GF-D8 (cell line): ENCODE results near the gene PKD1.
"Not testable (repeated sequence)": the region's sequence is repeated elsewhere in the genome, so short reads cannot be mapped to it uniquely, and the experiment has no call there.

ENCODE experiments used
- DNase-seq: peaks from one replicate; lab custom pipeline; 2025; lab: John Stamatoyannopoulos, UW

Gene PKD1

GRCh38 chr16:2107121-2107790 is 28.4 kb downstream of the PKD1 start:
- not testable (repeated sequence) for DNase-seq

DNA sequence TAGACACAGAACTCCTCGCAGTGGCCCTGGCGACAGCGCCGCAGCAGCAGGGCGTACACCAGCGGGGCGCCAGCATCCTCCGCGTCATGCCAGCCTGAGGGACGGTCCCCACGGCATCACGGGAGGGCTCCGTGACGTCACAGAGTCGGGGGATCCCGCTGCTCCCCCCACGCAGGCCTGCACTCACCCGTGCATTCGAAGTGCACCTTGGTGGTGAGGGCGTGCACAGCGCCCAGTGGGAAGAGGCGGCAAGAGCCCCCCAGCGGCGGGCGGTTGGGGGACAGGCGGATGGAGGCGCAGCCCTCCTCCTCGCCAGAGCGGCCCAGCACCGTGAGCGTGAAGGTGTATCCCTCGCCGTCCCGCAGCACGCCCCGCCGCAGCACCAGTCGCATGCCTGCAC is 29.5 kb downstream of the PKD1 start:
- DNase-seq, result not testable (repeated sequence)

DNA sequence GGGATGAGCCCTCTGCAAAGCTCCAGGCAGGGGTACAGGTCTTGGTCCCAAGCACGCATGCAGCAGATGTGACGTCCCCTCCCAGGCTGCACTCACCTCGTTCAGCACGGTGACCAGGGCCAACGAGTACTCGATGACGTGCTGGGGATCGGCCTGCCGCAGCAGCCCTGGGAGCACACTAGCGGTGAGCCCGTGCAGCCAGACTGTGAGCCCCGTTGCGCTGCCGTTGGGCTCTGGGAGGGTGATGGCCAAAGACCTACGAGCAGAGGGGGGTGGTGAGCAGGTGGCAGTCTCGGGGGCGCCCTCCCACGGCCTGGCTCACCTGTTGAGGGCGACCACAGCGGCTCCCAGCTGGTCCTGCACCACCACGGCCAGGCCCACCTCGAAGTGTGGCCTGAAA is 29.9 kb downstream of the PKD1 start:
- DNase-seq, result not testable (repeated sequence)

DNA sequence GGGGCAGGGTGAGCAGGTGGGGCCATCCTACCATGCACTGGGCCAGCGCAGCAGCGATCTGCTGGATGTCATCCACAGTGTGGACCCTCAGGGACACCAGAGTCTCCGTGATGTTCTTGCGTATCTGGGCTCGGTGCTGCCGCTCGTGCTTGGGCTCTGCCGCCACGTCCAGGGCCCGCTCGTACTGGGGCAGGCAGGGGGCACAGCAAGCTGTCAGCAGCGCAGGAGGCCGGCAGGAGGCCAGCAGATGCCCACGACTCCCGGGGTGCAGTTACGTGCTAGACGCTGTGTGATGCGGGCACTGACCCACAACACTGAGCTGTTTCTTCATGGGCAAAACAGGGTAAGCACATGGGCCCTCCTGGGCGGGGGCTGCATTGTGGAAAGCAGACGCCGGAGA is 30.4 kb downstream of the PKD1 start:
- DNase-seq, result not testable (repeated sequence)

DNA sequence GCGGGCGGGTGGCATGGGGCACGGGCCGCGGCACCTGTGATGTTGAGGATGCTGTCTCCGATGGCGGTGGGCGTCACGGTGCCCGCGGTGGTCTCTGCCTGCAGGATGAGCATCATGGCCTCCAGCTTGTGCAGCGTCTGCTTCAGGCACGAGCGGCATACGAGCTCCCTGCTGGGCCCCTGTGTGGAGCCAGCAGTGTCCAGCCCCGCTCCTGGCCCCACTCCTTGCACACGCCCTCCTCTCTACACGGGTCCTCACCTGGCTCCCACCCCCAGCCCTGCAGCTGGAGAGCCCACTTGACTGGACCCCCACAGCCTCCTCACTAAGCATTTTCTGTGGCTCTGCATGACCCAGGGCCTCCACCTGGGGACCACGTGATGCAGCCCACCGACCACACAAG is 31.2 kb downstream of the PKD1 start:
- not testable (repeated sequence) for DNase-seq

DNA sequence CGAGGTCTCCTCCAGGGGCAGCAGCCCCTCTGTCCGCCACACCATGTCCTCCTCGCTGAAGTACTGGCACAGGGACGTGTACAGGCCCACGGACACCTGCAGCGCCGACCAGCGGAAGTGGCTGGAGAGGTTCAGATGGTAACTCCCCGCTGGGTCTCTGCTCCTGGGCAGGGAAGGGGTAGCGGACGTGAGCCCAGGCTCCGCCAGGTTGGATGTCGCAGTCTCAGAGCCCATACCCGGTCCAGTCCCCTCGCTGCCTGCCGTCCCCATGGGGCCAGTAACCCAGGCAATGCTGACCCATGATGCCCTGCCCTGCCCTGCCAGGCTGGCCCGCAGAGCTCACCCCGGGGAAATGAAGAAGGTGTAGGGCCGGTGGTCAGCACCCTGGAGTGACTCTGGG is 33.2 kb downstream of the PKD1 start:
- DNase-seq, result no peak

- DNase-seq, result not testable (repeated sequence)
Observed at GRCh38 chr16:2101581-2101980, 34.1 kb downstream of the PKD1 start.

GRCh38 chr16:2097689-2098088 is 38.0 kb downstream of the PKD1 start:
- DNase-seq, result not testable (repeated sequence)

- DNase-seq, result no peak
Observed at GRCh38 chr16:2096853-2097595, 38.7 kb downstream of the PKD1 start.

GRCh38 chr16:2095918-2096582 is 39.6 kb downstream of the PKD1 start:
- no peak for DNase-seq

- DNase-seq, result no peak
Observed at GRCh38 chr16:2095315-2095853, 40.3 kb downstream of the PKD1 start.

- no peak for DNase-seq
Observed at GRCh38 chr16:2093793-2094192, 41.9 kb downstream of the PKD1 start.

DNA sequence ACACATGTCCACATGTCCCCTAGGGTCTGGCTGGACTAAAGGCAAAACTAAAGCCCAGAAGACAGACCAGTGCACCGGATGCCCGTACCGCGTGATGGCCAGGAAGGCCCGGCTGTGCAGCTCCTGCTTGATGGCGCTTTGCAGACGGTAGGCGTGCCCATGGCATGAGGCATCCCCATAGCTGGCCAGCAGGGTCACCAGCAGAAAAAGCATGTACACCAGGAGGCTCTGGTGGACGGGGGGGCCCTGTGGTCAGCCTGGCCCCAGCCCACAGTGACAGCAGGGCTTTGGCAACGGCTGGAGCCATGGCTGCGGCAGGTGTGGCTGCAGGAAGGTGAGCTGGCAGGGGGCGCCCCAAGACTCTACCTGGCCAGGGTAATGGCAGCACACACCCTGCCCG is 42.8 kb downstream of the PKD1 start:
- no peak for DNase-seq

DNA sequence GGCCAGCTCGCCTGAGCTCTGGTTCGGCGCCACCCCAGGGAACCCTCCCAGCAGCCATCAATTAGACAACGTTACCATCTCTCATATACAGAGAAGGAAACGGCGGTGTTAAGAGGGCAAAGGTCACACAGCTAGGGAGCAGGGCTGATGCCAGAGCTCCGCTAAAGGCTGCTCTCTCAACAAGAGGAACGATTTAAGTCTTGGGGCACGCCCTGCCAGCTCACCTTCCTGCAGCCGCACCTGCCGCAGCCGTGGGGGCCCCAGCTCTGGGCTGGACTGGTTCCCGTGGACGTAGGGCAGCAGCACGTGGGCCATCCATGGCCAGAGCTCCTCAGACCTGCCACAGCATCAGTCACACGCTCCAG is 43.5 kb downstream of the PKD1 start:
- DNase-seq, result no peak

DNA sequence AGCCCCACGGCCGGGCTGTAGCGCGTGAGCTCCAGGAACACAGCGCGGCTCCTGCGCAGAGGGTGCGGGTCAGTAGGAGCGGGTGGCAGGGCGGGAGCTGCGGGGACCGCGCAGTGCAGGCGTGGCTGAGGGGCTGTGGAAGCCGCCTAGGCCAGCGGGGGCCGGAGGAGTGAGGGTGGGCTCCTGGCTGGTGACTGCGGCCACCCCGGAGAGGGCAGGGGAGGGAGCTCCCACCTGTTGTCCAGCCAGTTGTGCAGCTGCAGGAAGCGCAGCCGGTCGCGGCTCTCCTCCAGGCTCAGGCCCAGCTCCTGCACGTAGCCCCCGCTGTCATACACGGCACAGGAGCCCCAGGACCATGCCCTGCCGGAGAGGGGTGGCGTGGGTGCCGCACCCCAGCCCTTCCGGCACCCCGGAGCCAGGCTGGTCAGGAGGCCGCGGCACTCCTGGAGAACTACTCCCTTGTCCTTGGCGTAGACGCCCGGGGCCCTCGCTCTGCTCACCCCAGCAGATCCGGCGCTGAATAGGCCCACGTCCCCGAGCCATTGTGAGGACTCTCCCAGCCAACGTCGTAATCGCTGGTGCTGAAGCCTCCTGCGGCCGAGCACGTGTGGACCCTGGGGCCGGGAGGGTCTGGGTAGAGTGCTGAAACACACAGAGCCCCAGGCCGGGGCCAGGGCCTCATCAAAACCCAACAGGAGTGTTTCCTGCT is 44.0 kb downstream of the PKD1 start:
- no peak for DNase-seq

GRCh38 chr16:2090777-2091546 is 44.7 kb downstream of the PKD1 start:
- no peak for DNase-seq

GRCh38 chr16:2090481-2090776 is 45.3 kb downstream of the PKD1 start:
- DNase-seq, result no peak

DNA sequence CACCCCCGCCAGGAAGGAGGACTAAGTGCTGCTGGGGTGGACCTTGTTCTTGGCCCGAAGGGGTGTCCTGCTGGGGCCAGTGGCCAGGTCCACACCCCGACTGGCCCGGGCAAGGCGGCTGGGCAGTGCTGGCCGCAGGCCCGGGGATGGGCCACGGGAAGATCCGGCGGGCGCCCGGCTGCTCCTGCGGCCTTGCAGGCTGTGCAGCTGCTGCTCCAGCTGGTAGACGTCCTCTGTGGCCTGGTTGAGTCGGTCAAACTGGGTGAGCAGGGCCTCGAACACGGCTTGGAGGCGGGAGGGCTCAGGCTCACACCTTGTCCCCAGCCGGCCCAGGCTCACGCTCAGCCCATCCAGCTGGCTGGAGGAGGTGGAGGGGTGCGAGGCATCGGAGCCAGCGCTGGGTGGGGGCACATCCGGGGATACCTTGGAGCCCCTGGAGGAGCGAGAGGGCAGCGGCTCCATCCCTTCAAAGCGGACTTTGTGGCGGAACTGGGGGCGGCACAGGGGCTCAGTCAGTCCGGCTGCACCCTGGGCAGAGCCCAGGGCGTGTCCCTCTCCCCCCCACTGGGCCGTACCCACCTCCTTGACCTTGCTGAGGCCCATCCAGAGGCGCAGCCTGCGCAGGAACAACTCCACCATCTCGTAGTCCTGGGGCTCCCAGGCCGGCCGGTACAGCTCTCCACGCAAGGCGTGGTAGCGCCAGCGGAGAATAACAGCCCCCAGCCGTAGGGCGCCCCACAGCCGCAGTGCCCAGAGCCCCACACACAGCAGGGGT is 45.8 kb downstream of the PKD1 start:
- DNase-seq, result no peak

DNA sequence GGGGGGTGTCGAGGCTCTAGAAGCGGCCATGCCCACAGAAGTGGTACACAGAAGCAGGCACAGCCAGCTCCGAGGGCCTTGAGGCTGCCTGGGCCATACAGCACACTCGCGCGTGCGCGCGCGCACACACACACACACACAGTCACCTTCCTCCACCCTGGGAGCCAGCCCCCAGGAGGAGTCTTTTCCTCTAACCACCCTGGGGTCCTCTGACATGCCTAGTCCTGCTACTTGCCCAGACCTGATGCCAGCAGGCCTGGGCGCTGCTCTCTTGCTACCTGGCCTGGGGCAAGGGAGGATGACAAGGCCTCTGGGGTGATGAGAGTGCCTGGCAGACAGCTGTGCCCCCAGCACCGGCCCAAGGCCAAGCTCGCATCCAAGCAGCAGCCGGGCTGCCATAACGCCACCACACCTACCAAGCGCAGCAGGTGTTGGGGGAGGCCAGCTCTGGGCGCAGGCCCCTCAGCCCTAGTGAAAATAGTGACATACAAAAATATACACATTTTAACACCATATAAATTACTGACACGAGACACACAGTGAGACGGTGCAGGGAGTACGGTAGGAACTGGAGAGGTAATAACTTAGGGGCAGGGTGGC is 46.8 kb downstream of the PKD1 start:
- DNase-seq, result no peak
